H1 (cell line): ENCODE measurements around the gene OSGEPL1. TPM values are rescaled to one million over a fixed set of nuclear protein-coding genes. Genes with fewer than 3 reads are reported as not detected.

Experiments
- BRCA1 ChIP-seq: IDR thresholded peaks from 2 replicates; pipeline ENCODE4 v1.6.1; 2012; ENCODE audit warnings: low read depth, low read length, improper control_type of control experiment
- CBX8 ChIP-seq: fragments of 300-800, 300-1000 bp; sonication (generic); IDR thresholded peaks from 2 replicates; pipeline ENCODE4 v1.7.1; 2016; ENCODE audit warnings: low read depth, low read length, borderline replicate concordance
- CREB1 ChIP-seq: IDR thresholded peaks from 2 replicates; pipeline ENCODE4 v1.6.1; 2012; ENCODE audit warnings: inconsistent platforms
- FOSL1 ChIP-seq: IDR thresholded peaks from 2 replicates; pipeline ENCODE4 v1.6.1; 2011; ENCODE audit warnings: mild to moderate bottlenecking, low read depth, low read length, moderate library complexity; ENCODE audit not compliant: insufficient read depth
- GABPA ChIP-seq: IDR thresholded peaks from 2 replicates; pipeline ENCODE4 v1.6.1; 2011; ENCODE audit warnings: mild to moderate bottlenecking, low read length, moderate library complexity, borderline replicate concordance; ENCODE audit not compliant: insufficient read depth
- JUN ChIP-seq: IDR thresholded peaks from 2 replicates; pipeline ENCODE4 v1.6.1; 2011; ENCODE audit warnings: low read depth, mild to moderate bottlenecking, improper control_type of control experiment, low read length
- NRF1 ChIP-seq: IDR thresholded peaks from 2 replicates; pipeline ENCODE4 v1.6.1; 2011; ENCODE audit warnings: mild to moderate bottlenecking, low read depth, low read length, improper control_type of control experiment
- PHF8 ChIP-seq: fragments of 200-600 bp; sonication (generic); conservative IDR thresholded peaks from 2 replicates; pipeline ENCODE4 v1.7.1; 2012; ENCODE audit warnings: low read depth, mild to moderate bottlenecking, inconsistent platforms, low read length, moderate library complexity
- POLR2A ChIP-seq, 2 experiments: IDR thresholded peaks; 1 replicate in 1 of 2; 2 replicates in 1 of 2; pipeline ENCODE4 v1.6.1; 2011; ENCODE audit warnings: low read depth in 2 of 2, low read length in 2 of 2, mild to moderate bottlenecking in 2 of 2; ENCODE audit errors: control extremely low read depth in 1 of 2
- RAD21 ChIP-seq, 2 experiments: IDR thresholded peaks in 1 of 2; conservative IDR thresholded peaks in 1 of 2; 2 replicates each; pipeline ENCODE4 v1.6.1; 2011; ENCODE audit warnings: low read depth in 2 of 2, low read length in 2 of 2, improper control_type of control experiment in 1 of 2, inconsistent platforms in 1 of 2, mild to moderate bottlenecking in 1 of 2, moderate library complexity in 1 of 2
- RBBP5 ChIP-seq: IDR thresholded peaks from 2 replicates; pipeline ENCODE4 v1.7.1; 2012; ENCODE audit warnings: low read depth, mild to moderate bottlenecking, inconsistent platforms, low read length, moderate library complexity, borderline replicate concordance
- SIX5 ChIP-seq: IDR thresholded peaks from 2 replicates; pipeline ENCODE4 v1.6.1; 2011; ENCODE audit warnings: mild to moderate bottlenecking, low read depth, low read length
- SRF ChIP-seq: IDR thresholded peaks from 2 replicates; pipeline ENCODE4 v1.6.1; 2011; ENCODE audit warnings: mild to moderate bottlenecking, low read depth, low read length, moderate library complexity
- TBP ChIP-seq: IDR thresholded peaks from 2 replicates; pipeline ENCODE4 v1.6.1; 2011; ENCODE audit warnings: low read depth, low read length, improper control_type of control experiment
- polyA plus RNA-seq, 7 experiments: library from polyadenylated mRNA; depleted of rRNA in 3 of 7; stranded (reverse) in 5 of 7; unstranded in 2 of 7; fragments of >200 nt in 5 of 7; fragments of 200-250 nt in 2 of 7; gene quantifications; 1 replicate in 5 of 7; 2 replicates in 1 of 7; 4 replicates in 1 of 7; pipeline versions ENCODE4 v1.2.1 to v1.2.3, GENCODE V29; 2011 to 2013; ENCODE audit warnings: missing spikeins in 2 of 7, mixed read lengths in 2 of 7
- total RNA-seq: library from RNA; stranded (reverse); fragmentation: NEBNext Ultra II Directional; extraction: Animal tissue kit (Norgen Biotek cat#: 25700); gene quantifications from 2 replicates; pipeline ENCODE4 v1.2.1, GENCODE V29; 2021
- TF ChIP-seq, protein P1 (sequence below): IDR thresholded peaks from 2 replicates; pipeline ENCODE4 v1.6.1; 2012; ENCODE audit warnings: inconsistent platforms
- TF ChIP-seq, protein P2 (sequence below): IDR thresholded peaks from 2 replicates; pipeline ENCODE4 v1.6.1; 2012; ENCODE audit warnings: low read length, inconsistent platforms
- TF ChIP-seq, protein P3 (sequence below): IDR thresholded peaks from 2 replicates; pipeline ENCODE4 v1.6.1; 2011; ENCODE audit warnings: low read length, improper control_type of control experiment
- TF ChIP-seq, protein P4 (sequence below), 3 experiments: IDR thresholded peaks; 1 replicate in 2 of 3; 2 replicates in 1 of 3; pipeline versions ENCODE4 v1.5.1 to v1.6.1; 2011; ENCODE audit warnings: low read length in 3 of 3, mild to moderate bottlenecking in 3 of 3, inconsistent platforms in 2 of 3, low read depth in 1 of 3, moderate library complexity in 1 of 3; ENCODE audit not compliant: insufficient read depth in 1 of 3; ENCODE audit errors: control extremely low read depth in 1 of 3

OSGEPL1 gene
- total and polyA plus RNA-seq, 2 of the 8 experiments (the other 6 are each of a cell fraction or from before 2014, with no cell fraction given) = 7.1 to 15.7 TPM

DNA sequence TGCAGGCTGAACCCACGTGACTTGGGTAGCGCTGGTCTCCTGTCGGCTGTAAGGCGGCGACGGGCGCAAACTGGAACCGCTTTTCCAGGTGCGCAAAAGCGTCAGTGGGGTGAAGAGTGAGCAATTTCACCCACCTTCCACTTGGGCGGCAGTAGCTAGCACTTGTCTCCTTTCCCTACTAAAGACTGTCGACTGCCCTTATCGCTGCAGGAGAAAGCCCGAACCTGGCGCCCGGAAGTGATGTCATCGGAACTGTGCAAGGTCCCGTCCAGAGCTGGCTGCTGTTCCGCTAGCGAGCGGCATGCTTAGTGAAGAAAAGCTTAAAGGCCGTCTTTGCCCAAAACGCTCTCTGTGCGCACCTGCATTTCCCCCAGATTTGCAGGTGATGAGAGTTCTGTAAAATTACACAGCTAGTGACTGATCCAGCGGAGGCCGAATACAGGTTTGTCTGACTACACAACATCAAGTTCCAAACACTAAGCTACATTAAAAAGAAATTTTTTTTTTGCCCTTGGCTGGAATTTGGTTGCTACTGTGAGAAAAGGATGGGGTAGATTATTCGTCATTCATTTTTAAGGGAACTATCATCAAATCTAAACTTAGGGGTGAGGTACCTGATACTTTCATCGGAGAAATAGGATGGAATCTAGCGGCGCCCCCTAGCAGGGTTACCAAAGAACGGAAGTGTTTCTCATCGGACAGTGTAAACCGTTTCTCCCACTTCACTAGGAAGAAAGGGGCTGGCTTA lies at the start of gene OSGEPL1 (continued):
- TF ChIP-seq RAD21 (IDR thresholded peaks at IDR 0.05 in 1 of 2, conservative IDR thresholded peaks at IDR 0.05 in 1 of 2; ENCODE audit: low read depth in 2 of 2, low read length in 2 of 2) (peak in 1 of 2 experiments; percentile 9; a peak in 1 of 4 replicates), PHF8 (peak; percentile 76), SRF (no peak; the same call in 1 of the 2 replicates), POLR2A (IDR thresholded peaks at IDR 0.05; ENCODE audit: control extremely low read depth in 1 of 2, low read depth in 2 of 2, low read length in 2 of 2) (peak; percentile 49 to 95), CREB1 (peak; percentile 93), JUN (no peak), CBX8 (no peak), GABPA (peak; percentile 89; the same call in 1 of the 2 replicates), SIX5 (no peak), FOSL1 (no peak), RBBP5 (peak; percentile 90), TBP (peak; percentile 77), BRCA1 (no peak), NRF1 (0 out of 2 replicates have a peak, but pooled peaks have one; percentile 11)
- TF ChIP-seq, protein P1, sequence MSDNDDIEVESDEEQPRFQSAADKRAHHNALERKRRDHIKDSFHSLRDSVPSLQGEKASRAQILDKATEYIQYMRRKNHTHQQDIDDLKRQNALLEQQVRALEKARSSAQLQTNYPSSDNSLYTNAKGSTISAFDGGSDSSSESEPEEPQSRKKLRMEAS = peak; percentile 85
- TF ChIP-seq, protein P2, sequence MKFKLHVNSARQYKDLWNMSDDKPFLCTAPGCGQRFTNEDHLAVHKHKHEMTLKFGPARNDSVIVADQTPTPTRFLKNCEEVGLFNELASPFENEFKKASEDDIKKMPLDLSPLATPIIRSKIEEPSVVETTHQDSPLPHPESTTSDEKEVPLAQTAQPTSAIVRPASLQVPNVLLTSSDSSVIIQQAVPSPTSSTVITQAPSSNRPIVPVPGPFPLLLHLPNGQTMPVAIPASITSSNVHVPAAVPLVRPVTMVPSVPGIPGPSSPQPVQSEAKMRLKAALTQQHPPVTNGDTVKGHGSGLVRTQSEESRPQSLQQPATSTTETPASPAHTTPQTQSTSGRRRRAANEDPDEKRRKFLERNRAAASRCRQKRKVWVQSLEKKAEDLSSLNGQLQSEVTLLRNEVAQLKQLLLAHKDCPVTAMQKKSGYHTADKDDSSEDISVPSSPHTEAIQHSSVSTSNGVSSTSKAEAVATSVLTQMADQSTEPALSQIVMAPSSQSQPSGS = peak; percentile 91
- TF ChIP-seq, protein P3, sequence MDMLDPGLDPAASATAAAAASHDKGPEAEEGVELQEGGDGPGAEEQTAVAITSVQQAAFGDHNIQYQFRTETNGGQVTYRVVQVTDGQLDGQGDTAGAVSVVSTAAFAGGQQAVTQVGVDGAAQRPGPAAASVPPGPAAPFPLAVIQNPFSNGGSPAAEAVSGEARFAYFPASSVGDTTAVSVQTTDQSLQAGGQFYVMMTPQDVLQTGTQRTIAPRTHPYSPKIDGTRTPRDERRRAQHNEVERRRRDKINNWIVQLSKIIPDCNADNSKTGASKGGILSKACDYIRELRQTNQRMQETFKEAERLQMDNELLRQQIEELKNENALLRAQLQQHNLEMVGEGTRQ = peak; percentile 80
- TF ChIP-seq, protein P4, sequence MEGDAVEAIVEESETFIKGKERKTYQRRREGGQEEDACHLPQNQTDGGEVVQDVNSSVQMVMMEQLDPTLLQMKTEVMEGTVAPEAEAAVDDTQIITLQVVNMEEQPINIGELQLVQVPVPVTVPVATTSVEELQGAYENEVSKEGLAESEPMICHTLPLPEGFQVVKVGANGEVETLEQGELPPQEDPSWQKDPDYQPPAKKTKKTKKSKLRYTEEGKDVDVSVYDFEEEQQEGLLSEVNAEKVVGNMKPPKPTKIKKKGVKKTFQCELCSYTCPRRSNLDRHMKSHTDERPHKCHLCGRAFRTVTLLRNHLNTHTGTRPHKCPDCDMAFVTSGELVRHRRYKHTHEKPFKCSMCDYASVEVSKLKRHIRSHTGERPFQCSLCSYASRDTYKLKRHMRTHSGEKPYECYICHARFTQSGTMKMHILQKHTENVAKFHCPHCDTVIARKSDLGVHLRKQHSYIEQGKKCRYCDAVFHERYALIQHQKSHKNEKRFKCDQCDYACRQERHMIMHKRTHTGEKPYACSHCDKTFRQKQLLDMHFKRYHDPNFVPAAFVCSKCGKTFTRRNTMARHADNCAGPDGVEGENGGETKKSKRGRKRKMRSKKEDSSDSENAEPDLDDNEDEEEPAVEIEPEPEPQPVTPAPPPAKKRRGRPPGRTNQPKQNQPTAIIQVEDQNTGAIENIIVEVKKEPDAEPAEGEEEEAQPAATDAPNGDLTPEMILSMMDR (IDR thresholded peaks at IDR 0.05; ENCODE audit: control extremely low read depth in 1 of 3, insufficient read depth in 1 of 3, low read depth in 1 of 3, low read length in 3 of 3) = peak; percentile 15 to 68 (median 36); a peak in 3 of 4 replicates
